ENCODE results near the gene RNF7. TPM values are rescaled to one million over a fixed set of nuclear protein-coding genes. Genes with fewer than 3 reads are reported as not detected.
"Not testable (repeated sequence)": the region's sequence is repeated elsewhere in the genome, so short reads cannot be mapped to it uniquely, and the experiment has no call there.

The RNF7 gene
- total and polyA plus RNA-seq, 2 of the 8 experiments (the other 6 are each of a cell fraction or from before 2014, with no cell fraction given), result 78.4 to 113 TPM

DNA sequence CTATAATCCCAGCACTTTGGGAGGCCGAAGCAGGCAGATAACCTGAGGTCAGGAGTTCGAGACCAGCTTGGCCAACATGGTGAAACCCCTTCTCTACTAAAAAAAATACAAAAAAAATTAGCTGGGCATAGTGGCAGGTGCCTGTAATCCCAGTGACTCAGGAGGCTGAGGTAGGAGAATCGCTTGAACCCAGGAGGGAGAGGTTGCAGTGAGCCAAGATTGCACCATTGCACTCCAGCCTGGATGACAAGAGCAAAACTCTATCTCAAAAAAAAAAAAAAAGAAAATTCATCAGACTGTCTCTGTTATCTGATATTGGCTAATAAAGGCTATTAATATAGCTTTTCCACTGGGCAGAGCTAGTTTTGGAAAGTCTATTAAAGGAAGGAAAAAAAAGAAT lies 46.6 kb upstream of the RNF7 start:
- H2BK15ac ChIP-seq (ENCODE audit: low read length); H3K18ac ChIP-seq (ENCODE audit: extremely low read depth, low read length); H3K14ac ChIP-seq (ENCODE audit: insufficient read length); H3K79me2 ChIP-seq (ENCODE audit: control insufficient read depth in 1 of 2, insufficient read depth in 2 of 2, low read length in 2 of 2); H3K23me2 ChIP-seq (ENCODE audit: low read depth, low read length); H3K27ac ChIP-seq (ENCODE audit: low read depth, low read length); H3K9me3 ChIP-seq (ENCODE audit: insufficient read depth in 2 of 2, low read depth in 1 of 2, low read length in 1 of 2); H4K8ac ChIP-seq (ENCODE audit: extremely low read depth, insufficient read depth, low read length); H3K36me3 ChIP-seq (ENCODE audit: control insufficient read depth in 2 of 4, insufficient read depth in 4 of 4, low read length in 3 of 4); H2BK12ac ChIP-seq (ENCODE audit: low read depth, low read length); H3K27me3 ChIP-seq (replicated peaks in 1 of 4; ENCODE audit: control insufficient read depth in 3 of 4, extremely low read depth in 1 of 4, insufficient read depth in 3 of 4, low read length in 3 of 4); H2BK20ac ChIP-seq (ENCODE audit: low read length); H3K4me3 ChIP-seq (ENCODE audit: extremely low read depth in 1 of 4, insufficient read depth in 2 of 4, low read depth in 3 of 4, low read length in 4 of 4); H3K23ac ChIP-seq (ENCODE audit: insufficient read length); DNase-seq (ENCODE audit: low read depth in 1 of 2, low spot score in 2 of 2); H3K4ac ChIP-seq (replicated peaks; ENCODE audit: insufficient read length, low read depth, low read length); H4K91ac ChIP-seq (replicated peaks; ENCODE audit: insufficient read length, low read length); H2AFZ ChIP-seq (ENCODE audit: low read length); H3K56ac ChIP-seq (replicated peaks; ENCODE audit: insufficient read length, low read depth, low read length); H2BK5ac ChIP-seq (ENCODE audit: low read depth, low read length); H4K20me1 ChIP-seq (replicated peaks in 1 of 2; ENCODE audit: control insufficient read depth in 1 of 2, insufficient read depth in 2 of 2, low read length in 2 of 2); POLR2A ChIA-PET (ENCODE audit: partially characterized antibody); H4K5ac ChIP-seq (ENCODE audit: insufficient read length, low read depth, low read length); H2BK120ac ChIP-seq (replicated peaks; ENCODE audit: low read depth, low read length); H3K79me1 ChIP-seq (ENCODE audit: low read depth, low read length); H3K4me1 ChIP-seq (replicated peaks in 1 of 4; ENCODE audit: control insufficient read depth in 3 of 4, insufficient read depth in 4 of 4, low read length in 3 of 4); H3K9ac ChIP-seq (replicated peaks in 1 of 4; ENCODE audit: extremely low read depth in 1 of 4, low read depth in 3 of 4, low read length in 3 of 4); H3K4me2 ChIP-seq (ENCODE audit: insufficient read depth in 1 of 2, low read depth in 2 of 2, low read length in 2 of 2); FAIRE-seq; H2AK5ac ChIP-seq (ENCODE audit: low read depth, low read length): not testable (repeated sequence)
- WGBS, 2 experiments (ENCODE audit: extremely low coverage in 1 of 2, insufficient coverage in 1 of 2, insufficient read length in 1 of 2, insufficient replicate concordance in 2 of 2, low coverage in 1 of 2, low lambda C conversion rate in 2 of 2, missing lambda C conversion rate in 1 of 2), result 91% methylated on average over 3 of the region's 3 CpGs; no CpG with 5 or more reads in 1 of the 2 experiments
- CTCF ChIA-PET (ENCODE audit: partially characterized antibody), result interaction anchor here (1.0 kb wide), 1 partner anchor 154 kb away, joined by 4 read pairs; no protein-coding TSS in a partner anchor

DNA sequence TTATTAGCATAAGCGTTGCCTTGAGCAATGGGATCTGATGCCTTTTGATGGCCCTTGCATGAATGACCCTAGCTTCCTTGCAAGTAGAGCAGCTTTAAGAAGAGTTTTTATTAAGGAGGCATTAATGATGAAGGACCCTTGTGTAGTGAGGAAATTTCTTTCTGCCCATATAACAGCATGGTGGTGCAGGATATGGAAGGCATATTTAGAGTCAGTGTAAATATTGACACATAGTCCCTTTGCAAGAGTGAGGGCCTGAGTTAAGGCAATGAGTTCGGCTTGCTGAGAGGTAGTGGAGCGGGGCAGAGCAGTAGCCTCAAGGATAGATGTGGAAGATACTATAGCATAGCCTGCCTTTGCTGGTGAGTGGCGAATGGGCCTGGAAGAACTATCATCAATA lies 45.1 kb upstream of the RNF7 start:
- H3K4me3 ChIP-seq (ENCODE audit: extremely low read depth in 1 of 4, insufficient read depth in 2 of 4, low read depth in 3 of 4, low read length in 4 of 4); H2BK5ac ChIP-seq (ENCODE audit: low read depth, low read length); H3K79me1 ChIP-seq (ENCODE audit: low read depth, low read length); H2AK5ac ChIP-seq (ENCODE audit: low read depth, low read length); H3K23me2 ChIP-seq (ENCODE audit: low read depth, low read length); H4K91ac ChIP-seq (replicated peaks; ENCODE audit: insufficient read length, low read length); H4K8ac ChIP-seq (ENCODE audit: extremely low read depth, insufficient read depth, low read length); H3K23ac ChIP-seq (ENCODE audit: insufficient read length); FAIRE-seq; H3K4ac ChIP-seq (replicated peaks; ENCODE audit: insufficient read length, low read depth, low read length); H4K5ac ChIP-seq (ENCODE audit: insufficient read length, low read depth, low read length); H3K4me2 ChIP-seq (ENCODE audit: insufficient read depth in 1 of 2, low read depth in 2 of 2, low read length in 2 of 2); H2BK12ac ChIP-seq (ENCODE audit: low read depth, low read length); H3K56ac ChIP-seq (replicated peaks; ENCODE audit: insufficient read length, low read depth, low read length); H3K18ac ChIP-seq (ENCODE audit: extremely low read depth, low read length); H2AFZ ChIP-seq (ENCODE audit: low read length); H3K79me2 ChIP-seq (ENCODE audit: control insufficient read depth in 1 of 2, insufficient read depth in 2 of 2, low read length in 2 of 2); H2BK120ac ChIP-seq (replicated peaks; ENCODE audit: low read depth, low read length); H3K4me1 ChIP-seq (replicated peaks in 1 of 4; ENCODE audit: control insufficient read depth in 3 of 4, insufficient read depth in 4 of 4, low read length in 3 of 4); H3K9me3 ChIP-seq (ENCODE audit: insufficient read depth in 2 of 2, low read depth in 1 of 2, low read length in 1 of 2); H3K14ac ChIP-seq (ENCODE audit: insufficient read length); H2BK15ac ChIP-seq (ENCODE audit: low read length); H3K9ac ChIP-seq (replicated peaks in 1 of 4; ENCODE audit: extremely low read depth in 1 of 4, low read depth in 3 of 4, low read length in 3 of 4); H4K20me1 ChIP-seq (replicated peaks in 1 of 2; ENCODE audit: control insufficient read depth in 1 of 2, insufficient read depth in 2 of 2, low read length in 2 of 2); H3K27me3 ChIP-seq (replicated peaks in 1 of 4; ENCODE audit: control insufficient read depth in 3 of 4, extremely low read depth in 1 of 4, insufficient read depth in 3 of 4, low read length in 3 of 4); H2BK20ac ChIP-seq (ENCODE audit: low read length); H3K36me3 ChIP-seq (ENCODE audit: control insufficient read depth in 2 of 4, insufficient read depth in 4 of 4, low read length in 3 of 4); H3K27ac ChIP-seq (ENCODE audit: low read depth, low read length); CTCF ChIA-PET (ENCODE audit: partially characterized antibody); DNase-seq (ENCODE audit: low read depth in 1 of 2, low spot score in 2 of 2): not testable (repeated sequence)
- POLR2A ChIA-PET (ENCODE audit: partially characterized antibody), result interaction anchor here (0.7 kb wide), 1 partner anchor 58 kb away, joined by 3 read pairs; no protein-coding TSS in a partner anchor
- WGBS, 2 experiments (ENCODE audit: extremely low coverage in 1 of 2, insufficient coverage in 1 of 2, insufficient read length in 1 of 2, insufficient replicate concordance in 2 of 2, low coverage in 1 of 2, low lambda C conversion rate in 2 of 2, missing lambda C conversion rate in 1 of 2), result 85% methylated on average over 4 of the region's 4 CpGs; no CpG with 5 or more reads in 1 of the 2 experiments
